Transverse colon (tissue), 4 donors: ENCODE measurements around the gene STK24. TPM values are rescaled to one million over a fixed set of nuclear protein-coding genes. Genes with fewer than 3 reads are reported as not detected.

Experiments
- DNase-seq: peaks from one replicate; pipeline ENCODE4 v3.0.0-alpha.2; 2019
- H3K27ac ChIP-seq, 4 donors: fragments of 200-600 bp; sonication (generic); 2 replicates each; pipeline ENCODE4 v1.5.1; 2016 to 2018; ENCODE audit warnings: inconsistent platforms in 4 of 4
- H3K27me3 ChIP-seq: fragments of 200-600 bp; sonication (generic); 2 replicates; pipeline ENCODE4 v1.5.1; 2017; ENCODE audit warnings: inconsistent platforms
- H3K36me3 ChIP-seq, 4 donors: fragments of 200-600 bp; sonication (generic); 2 replicates each; pipeline ENCODE4 v1.5.1; 2017 to 2019; ENCODE audit warnings: inconsistent platforms in 4 of 4
- H3K4me1 ChIP-seq, 4 donors: fragments of 200-600 bp; sonication (generic); 2 replicates each; pipeline ENCODE4 v1.5.1; 2017 to 2020; ENCODE audit warnings: inconsistent platforms in 4 of 4
- H3K4me3 ChIP-seq, 4 donors: fragments of 200-600 bp; sonication (generic); 1 replicate in 1 of 4; 2 replicates in 3 of 4; pipeline versions ENCODE4 v1.5.1 to v1.6.1; 2017 to 2019; ENCODE audit warnings: inconsistent platforms in 4 of 4
- H3K9me3 ChIP-seq, 2 donors: fragments of 200-600 bp; sonication (generic); 2 replicates each; pipeline ENCODE4 v1.5.1; 2017 to 2019; ENCODE audit warnings: inconsistent platforms in 2 of 2
- CTCF ChIP-seq, 5 experiments: fragments of 200-600 bp in 3 of 5; fragments of 450-650 bp in 2 of 5; sonication (generic) in 3 of 5; IDR thresholded peaks; 1 replicate in 2 of 5; 2 replicates in 3 of 5; pipeline ENCODE4 v1.5.1; 2016 to 2017; ENCODE audit warnings: antibody characterized with exemption in 5 of 5, inconsistent platforms in 3 of 5, mild to moderate bottlenecking in 2 of 5, moderate library complexity in 1 of 5
- EP300 ChIP-seq: sonication (generic); formaldehyde crosslinking; IDR thresholded peaks from one replicate; pipeline ENCODE4 v1.6.1; 2017; ENCODE audit warnings: antibody characterized with exemption, low read depth
- POLR2A ChIP-seq: fragments of 450-650 bp; IDR thresholded peaks from one replicate; pipeline ENCODE4 v1.6.1; 2016; ENCODE audit warnings: antibody characterized with exemption, mild to moderate bottlenecking, moderate library complexity
- POLR2AphosphoS5 ChIP-seq, 3 donors: sonication (generic); formaldehyde crosslinking; IDR thresholded peaks; one replicate each; pipeline ENCODE4 v1.6.1; 2016; ENCODE audit warnings: antibody characterized with exemption in 3 of 3
- WGBS, 2 donors: methylation state at CpG; one replicate each; pipeline ENCODE4 v1.1.5; 2018; ENCODE audit warnings: low coverage in 1 of 2; 5-methylcytosine and 5-hydroxymethylcytosine counted together
- in situ Hi-C, 4 donors: fragments of 200-750 bp; cut with MboI; loops; one replicate each; pipeline versions ENCODE4 v1.15.0 to v1.15.1; 2017; ENCODE audit warnings: low sequenced_read_pairs in 3 of 4, low pct_ligation_motif_present in 1 of 4, low pct_unique_long_range_greater_than_20kb in 1 of 4
- intact Hi-C: fragments of 100-400 bp; cut with DNase I; formaldehyde crosslinking; loops from one replicate; pipeline ENCODE4 v1.15.1; 2023; ENCODE audit warnings: low total_unique reads
- total RNA-seq, 4 donors: library from RNA; depleted of rRNA; stranded (reverse); fragments of >200 nt; gene quantifications; one replicate each; pipeline ENCODE4 v1.1.0, GENCODE V29; 2016

The STK24 gene
- total RNA-seq, 4 donors from 2014 or later = 87.2 to 152 (median 131) TPM

DNA sequence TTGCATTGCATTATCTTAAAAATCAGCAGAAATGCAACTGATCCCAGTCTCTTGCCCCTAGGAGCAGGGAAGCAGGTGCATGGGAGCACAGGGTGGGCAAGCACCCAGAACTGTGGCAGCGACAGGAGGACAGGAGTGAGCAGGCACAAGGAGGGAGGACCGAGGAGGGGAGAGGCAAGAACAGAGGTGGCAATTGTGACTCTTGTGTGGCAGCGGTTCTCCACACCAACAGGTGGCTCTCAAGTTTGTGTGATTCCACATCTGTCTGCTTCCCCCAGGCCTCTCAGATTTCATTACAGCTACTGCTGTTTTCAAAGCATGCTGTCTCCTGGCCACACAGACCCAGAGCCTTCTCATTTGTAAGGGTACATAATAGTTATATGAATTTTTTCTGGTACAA, 108.5 kb downstream of the STK24 start:
- Histone ChIP-seq H3K4me3 (no peak overlapping the region), H3K27ac (peak overlapping the region in 2 of 4 donors; percentile 33 to 65), H3K4me1 (peaks cover 0 to 10% (median 4%) of the 10 kb centered on the region in 4 donors), H3K9me3 (no peaks in the 10 kb centered on the region), H3K27me3 (no peaks in the 10 kb centered on the region), H3K36me3 (peaks cover 0 to 27% (median 3%) of the 10 kb centered on the region in 4 donors)
- no peak for TF ChIP-seq CTCF (IDR thresholded peaks at IDR 0.05)
- no peak for TF ChIP-seq POLR2A
- TF ChIP-seq EP300 = no peak
- TF ChIP-seq POLR2AphosphoS5 (IDR thresholded peaks at IDR 0.05) = no peak
- intact Hi-C loops (no loop called here), in situ Hi-C loops (loop anchor here in 1 of 4 donors (25.0 kb wide), 1 partner anchor 369 kb away; no protein-coding TSS in a partner anchor)
- no peak for DNase-seq
- WGBS, 2 donors = 66 to 72% methylated on average over 2 to 3 of the region's 3 CpGs

DNA sequence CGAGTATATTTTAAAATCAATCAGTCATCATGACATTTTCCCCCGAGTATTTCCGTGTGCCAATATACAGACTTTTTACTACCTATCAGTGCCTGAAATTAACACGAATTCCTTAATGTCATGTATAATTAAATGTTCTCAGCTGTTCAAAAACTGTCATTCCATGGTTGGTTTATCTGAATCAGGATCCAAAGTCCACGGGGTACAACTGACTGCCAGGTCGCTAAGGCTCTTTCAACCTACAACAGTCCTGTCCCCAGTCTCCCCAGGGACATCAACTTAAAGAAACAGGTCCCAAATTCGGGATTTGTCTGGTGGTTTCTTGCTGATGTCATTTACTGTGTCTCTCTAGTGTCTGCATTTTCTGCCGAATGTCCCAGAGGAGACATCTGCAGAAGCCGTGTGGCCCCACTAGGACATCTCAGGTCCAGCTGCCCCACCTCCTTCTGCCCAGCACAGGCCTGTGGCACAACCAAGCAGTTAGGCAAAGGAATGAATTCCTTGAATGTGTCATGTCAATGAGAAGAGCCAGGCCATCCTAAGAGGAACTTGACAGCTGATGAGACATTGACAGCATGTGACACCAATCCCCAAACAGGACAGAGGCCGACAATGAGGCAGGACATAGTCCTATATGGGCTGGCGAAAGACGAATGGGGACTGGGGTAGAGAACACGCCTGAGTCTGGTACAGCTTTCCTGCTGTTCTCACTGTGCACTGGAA, 109.5 kb downstream of the STK24 start:
- Histone ChIP-seq H3K36me3 (peaks cover 0 to 28% (median 3%) of the 10 kb centered on the region in 4 donors), H3K27me3 (no peaks in the 10 kb centered on the region), H3K27ac (peak overlapping the region in 3 of 4 donors; percentile 23 to 65 (median 33)), H3K4me3 (no peak overlapping the region), H3K4me1 (peaks cover 0 to 8% (median 4%) of the 10 kb centered on the region in 4 donors), H3K9me3 (no peaks in the 10 kb centered on the region)
- 50 to 72% methylated on average over 4 to 13 of the region's 13 CpGs for WGBS, 2 donors
- in situ Hi-C loops = loop anchor here in 1 of 4 donors (25.0 kb wide), 1 partner anchor 370 kb away; no protein-coding TSS in a partner anchor
- DNase-seq = no peak
- no peak for TF ChIP-seq POLR2AphosphoS5 (IDR thresholded peaks at IDR 0.05)
- TF ChIP-seq POLR2A = no peak
- TF ChIP-seq EP300 = no peak
- no peak for TF ChIP-seq CTCF (IDR thresholded peaks at IDR 0.05)
- intact Hi-C loops = no loop called here

- H3K4me1 ChIP-seq = peaks cover 0 to 8% (median 4%) of the 10 kb centered on the region in 4 donors
- intact Hi-C loops (no loop called here), in situ Hi-C loops (loop anchor here in 1 of 4 donors (25.0 kb wide), 1 partner anchor 371 kb away; no protein-coding TSS in a partner anchor)
- H3K4me3 ChIP-seq = no peak overlapping the region
- WGBS, 2 donors = 60 to 80% methylated on average over 2 to 11 of the region's 11 CpGs
- TF ChIP-seq EP300 = no peak
- TF ChIP-seq POLR2A = no peak
- TF ChIP-seq CTCF (IDR thresholded peaks at IDR 0.05) = peak; percentile 51 to 62 (median 55)
- TF ChIP-seq POLR2AphosphoS5 (IDR thresholded peaks at IDR 0.05) = no peak
- peaks cover 0 to 21% (median under 1%) of the 10 kb centered on the region in 4 donors for H3K36me3 ChIP-seq
- DNase-seq = peak; percentile 59
- H3K9me3 ChIP-seq = no peaks in the 10 kb centered on the region
- peak overlapping the region in 3 of 4 donors; percentile 0 to 33 (median 6) for H3K27ac ChIP-seq
- no peaks in the 10 kb centered on the region for H3K27me3 ChIP-seq
Measured at GRCh38 chr13:98466634-98467236, 110.2 kb downstream of the STK24 start.

GRCh38 chr13:98462946-98463345, 114.0 kb downstream of the STK24 start:
- Histone ChIP-seq H3K36me3 (peaks cover 0 to 40% (median 7%) of the 10 kb centered on the region in 4 donors), H3K4me1 (peaks cover 0 to 8% (median 2%) of the 10 kb centered on the region in 4 donors), H3K4me3 (no peak overlapping the region), H3K9me3 (no peaks in the 10 kb centered on the region), H3K27me3 (no peaks in the 10 kb centered on the region), H3K27ac (no peak overlapping the region)
- no peak for DNase-seq
- in situ Hi-C loops (loop anchor here in 1 of 4 donors (25.0 kb wide), 1 partner anchor 374 kb away; no protein-coding TSS in a partner anchor), intact Hi-C loops (no loop called here)
- 79% methylated on average over 8 of the region's 8 CpGs; no CpG with 5 or more reads in 1 of the 2 donors for WGBS, 2 donors
- TF ChIP-seq POLR2AphosphoS5 (IDR thresholded peaks at IDR 0.05) (no peak), CTCF (IDR thresholded peaks at IDR 0.05) (no peak)
